PC-3 (cell line): ENCODE data around the gene TNRC18. TPM values are rescaled to one million over a fixed set of nuclear protein-coding genes. Genes with fewer than 3 reads are reported as not detected.
"Not testable (repeated sequence)": the region's sequence is repeated elsewhere in the genome, so short reads cannot be mapped to it uniquely, and the experiment has no call there.

Experiments used
- ATAC-seq: fragments of 200-7000 bp; cut with Tn5 transposase; 2 replicates; pipeline ENCODE4 v1.9.1; 2020; ENCODE audit warnings: mild to moderate bottlenecking, moderate library complexity
- BruUV-seq: library from RNA; stranded (reverse); fragments of 400-500 nt; replicated peaks from 2 replicates; lab custom pipeline; 2021; lab: Mats Ljungman, UMichigan
- CTCF ChIA-PET: fragments of 300-600 bp; sonication (Branson Sonifier 250); formaldehyde crosslinking; loops from one replicate; lab custom pipeline; 2022; ENCODE audit warnings: antibody characterized with exemption; lab: Charles Lee
- POLR2A ChIA-PET: fragments of 300-600 bp; sonication (Branson Sonifier 250); formaldehyde crosslinking; loops from one replicate; lab custom pipeline; 2022; ENCODE audit warnings: antibody characterized with exemption; ENCODE audit not compliant: unreplicated experiment; lab: Charles Lee
- DNase-seq: peaks from one replicate; pipeline ENCODE4 v3.0.0-alpha.2; 2015
- H2AFZ ChIP-seq: fragments of 300-600 bp; sonication (generic); 2 replicates; pipeline ENCODE4 v1.6.0; 2016; ENCODE audit warnings: antibody characterized with exemption, low read length
- H3F3A ChIP-seq: fragments of 300-600 bp; sonication (generic); one replicate; pipeline ENCODE4 v1.6.0; 2017; ENCODE audit warnings: antibody characterized with exemption, low read length, control low read depth, mild to moderate bottlenecking; ENCODE audit not compliant: unreplicated experiment
- H3K27ac ChIP-seq: fragments of 300-600 bp; sonication (generic); 2 replicates; pipeline ENCODE4 v1.5.1; 2016; ENCODE audit warnings: mild to moderate bottlenecking, low read length
- H3K27me3 ChIP-seq: fragments of 300-600 bp; sonication (generic); 2 replicates; pipeline ENCODE4 v1.6.1; 2016; ENCODE audit warnings: low read length, mixed read lengths
- H3K36me3 ChIP-seq: fragments of 300-600 bp; sonication (generic); 2 replicates; pipeline ENCODE4 v1.6.1; 2016; ENCODE audit warnings: low read depth, mixed run types, low read length, mixed read lengths
- H3K4me1 ChIP-seq: fragments of 300-600 bp; sonication (generic); 2 replicates; pipeline ENCODE4 v1.5.1; 2016; ENCODE audit warnings: low read length; ENCODE audit not compliant: insufficient read depth
- H3K4me2 ChIP-seq: fragments of 300-600 bp; sonication (generic); 2 replicates; pipeline ENCODE4 v1.6.0; 2016; ENCODE audit warnings: low read length
- H3K4me3 ChIP-seq: fragments of 300-600 bp; sonication (generic); 2 replicates; pipeline ENCODE4 v1.5.1; 2016; ENCODE audit warnings: mild to moderate bottlenecking, low read length, mixed read lengths
- H3K79me2 ChIP-seq: fragments of 300-600 bp; sonication (generic); 2 replicates; pipeline ENCODE4 v1.6.1; 2017; ENCODE audit warnings: low read length, mixed read lengths
- H3K9ac ChIP-seq: fragments of 300-600 bp; sonication (generic); 2 replicates; pipeline ENCODE4 v1.6.0; 2016; ENCODE audit warnings: mild to moderate bottlenecking, low read length
- H3K9me2 ChIP-seq: fragments of 300-600 bp; sonication (generic); replicated peaks from 2 replicates; pipeline ENCODE4 v1.6.1; 2016; ENCODE audit warnings: mixed run types, low read length, mixed read lengths
- H3K9me3 ChIP-seq: fragments of 300-600 bp; sonication (generic); 2 replicates; pipeline ENCODE4 v1.6.1; 2016; ENCODE audit warnings: low read length, mixed read lengths
- H4K20me1 ChIP-seq: fragments of 300-600 bp; sonication (generic); 2 replicates; pipeline ENCODE4 v1.6.1; 2016; ENCODE audit warnings: low read length, mixed read lengths
- CTCF ChIP-seq: fragments of 300-600 bp; sonication (generic); conservative IDR thresholded peaks from 2 replicates; pipeline ENCODE4 v1.5.1; 2017; ENCODE audit warnings: antibody characterized with exemption, low read depth, mild to moderate bottlenecking, low read length
- EZH2 ChIP-seq: fragments of 300-600 bp; sonication (generic); IDR thresholded peaks from one replicate; pipeline ENCODE4 v1.6.1; 2017; ENCODE audit warnings: antibody characterized with exemption, mild to moderate bottlenecking, low read length; ENCODE audit not compliant: unreplicated experiment
- EZH2phosphoT487 ChIP-seq: fragments of 300-600 bp; sonication (generic); IDR thresholded peaks from 2 replicates; pipeline ENCODE4 v1.6.1; 2018; ENCODE audit warnings: mild to moderate bottlenecking, antibody characterized with exemption, low read length, borderline replicate concordance
- intact Hi-C: fragments of 100-400 bp; cut with micrococcal nuclease; formaldehyde crosslinking; loops from 2 replicates; pipeline ENCODE4 v1.9.0; 2023
- total RNA-seq: library from RNA; depleted of rRNA; stranded (reverse); fragments of >200 nt; gene quantifications from 2 replicates; pipeline ENCODE4 v1.2.3, GENCODE V29; 2014

Gene TNRC18
- total RNA-seq, 1 experiment from 2014 or later = 26.8 TPM

DNA sequence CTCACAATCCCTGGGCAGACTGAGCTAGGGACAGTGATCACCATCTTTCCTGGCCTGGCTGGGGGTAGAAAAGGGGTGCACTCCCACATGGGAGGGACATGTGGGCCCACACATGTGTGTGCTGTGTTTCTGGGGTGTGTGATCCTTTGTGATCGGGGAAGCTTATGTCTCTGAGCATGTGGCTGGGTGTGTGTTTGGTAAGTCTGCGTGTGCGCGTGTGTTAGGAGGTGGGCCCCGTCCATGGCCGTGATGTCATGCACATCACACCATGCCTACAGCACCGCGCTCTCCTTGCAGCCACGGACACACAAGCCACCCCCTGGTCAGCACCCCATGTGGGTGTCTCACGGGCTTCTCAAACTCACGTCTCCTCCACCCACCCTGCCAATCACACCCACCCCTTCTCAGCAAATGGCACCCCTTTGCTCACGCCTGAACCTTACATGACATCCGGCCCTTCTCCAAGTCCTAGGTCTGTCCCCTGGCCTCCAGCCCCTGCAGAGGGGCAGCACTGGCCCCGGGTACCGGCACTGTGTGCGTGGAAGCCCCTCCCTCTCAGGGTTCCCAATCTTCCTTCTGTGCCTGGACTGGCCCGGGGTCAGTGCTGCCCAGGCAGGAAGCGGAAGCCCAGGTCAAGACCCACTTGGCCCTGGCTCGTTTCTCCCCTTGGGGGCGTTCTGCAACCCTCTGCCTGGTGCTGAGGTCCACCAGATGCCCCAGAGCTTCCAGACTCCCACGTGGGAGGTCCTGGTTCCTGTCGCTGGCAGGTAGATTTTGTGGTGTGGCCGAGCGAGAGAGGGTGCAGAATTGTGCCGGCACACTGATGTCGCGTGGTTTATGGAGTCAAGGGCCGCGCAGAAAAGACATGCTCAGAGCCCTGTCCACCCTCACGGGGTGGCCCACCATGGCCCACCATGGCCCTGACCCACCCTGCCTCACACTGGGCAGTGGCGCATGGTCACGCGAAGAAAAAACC, 128.3 kb downstream of the TNRC18 start:
- H3K27me3 ChIP-seq = no peaks in the 10 kb centered on the region
- no peaks in the 10 kb centered on the region; the same call in 1 of the 2 replicates for H3K4me1 ChIP-seq
- H2AFZ ChIP-seq = no peak overlapping the region
- intact Hi-C loops = no loop called here
- no peak overlapping the region for H3K9ac ChIP-seq
- ChIA-PET CTCF (no interaction called here), POLR2A (no interaction called here)
- H3K27ac ChIP-seq = no peak overlapping the region
- H3K79me2 ChIP-seq = no peaks in the 10 kb centered on the region
- no peak overlapping the region for H3K4me2 ChIP-seq
- no peaks in the 10 kb centered on the region for H3K9me2 ChIP-seq
- no peaks in the 10 kb centered on the region for H4K20me1 ChIP-seq
- no peak overlapping the region for H3K4me3 ChIP-seq
- H3K9me3 ChIP-seq = no peaks in the 10 kb centered on the region
- no peak for TF ChIP-seq CTCF
- TF ChIP-seq EZH2 = no peak
- TF ChIP-seq EZH2phosphoT487 = no peak
- no peak for DNase-seq
- ATAC-seq = no peak
- H3K36me3 ChIP-seq = no peaks in the 10 kb centered on the region
- H3F3A ChIP-seq = no peaks in the 10 kb centered on the region
- no TSS peak for BruUV-seq

DNA sequence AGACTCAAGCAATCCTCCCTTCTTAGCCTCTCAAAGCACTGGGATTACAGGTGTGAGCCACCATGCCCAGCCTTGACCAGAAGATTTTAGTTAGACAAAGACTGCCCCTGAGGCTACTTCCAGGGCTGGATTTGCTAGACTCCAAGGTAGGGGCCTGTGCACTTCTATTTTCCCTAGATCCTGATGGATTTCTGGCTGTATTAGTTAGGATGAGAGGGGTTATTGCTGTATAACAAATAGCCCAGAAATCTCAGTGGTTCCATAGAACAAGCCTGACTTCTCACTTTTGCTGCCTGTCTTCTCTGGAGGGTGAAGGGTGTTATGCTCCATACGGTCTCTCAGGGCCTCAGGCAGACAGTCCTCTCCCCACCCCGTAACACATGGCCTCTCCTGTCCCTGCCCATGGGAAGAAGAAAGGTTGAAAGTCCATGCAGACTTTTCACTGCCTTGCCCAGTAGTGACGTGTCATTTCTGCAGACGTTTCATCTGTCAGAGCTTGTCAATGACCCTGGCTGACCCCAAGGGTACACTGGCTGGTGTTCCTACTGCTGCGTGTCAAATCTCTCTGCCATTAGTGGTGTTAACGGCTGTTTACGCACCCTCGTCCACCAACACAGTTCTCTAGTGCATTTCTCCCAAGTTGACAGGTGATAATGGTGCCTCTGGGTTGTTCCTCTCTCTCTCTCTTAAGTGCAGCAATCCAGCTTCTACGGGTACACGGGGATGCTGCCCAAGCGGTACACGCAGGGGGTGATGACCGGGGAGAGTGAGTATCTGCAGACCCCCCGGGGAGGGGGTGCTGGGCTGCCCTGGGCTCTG, 129.3 kb downstream of the TNRC18 start:
- intact Hi-C loops = no loop called here
- BruUV-seq = no TSS peak

DNA sequence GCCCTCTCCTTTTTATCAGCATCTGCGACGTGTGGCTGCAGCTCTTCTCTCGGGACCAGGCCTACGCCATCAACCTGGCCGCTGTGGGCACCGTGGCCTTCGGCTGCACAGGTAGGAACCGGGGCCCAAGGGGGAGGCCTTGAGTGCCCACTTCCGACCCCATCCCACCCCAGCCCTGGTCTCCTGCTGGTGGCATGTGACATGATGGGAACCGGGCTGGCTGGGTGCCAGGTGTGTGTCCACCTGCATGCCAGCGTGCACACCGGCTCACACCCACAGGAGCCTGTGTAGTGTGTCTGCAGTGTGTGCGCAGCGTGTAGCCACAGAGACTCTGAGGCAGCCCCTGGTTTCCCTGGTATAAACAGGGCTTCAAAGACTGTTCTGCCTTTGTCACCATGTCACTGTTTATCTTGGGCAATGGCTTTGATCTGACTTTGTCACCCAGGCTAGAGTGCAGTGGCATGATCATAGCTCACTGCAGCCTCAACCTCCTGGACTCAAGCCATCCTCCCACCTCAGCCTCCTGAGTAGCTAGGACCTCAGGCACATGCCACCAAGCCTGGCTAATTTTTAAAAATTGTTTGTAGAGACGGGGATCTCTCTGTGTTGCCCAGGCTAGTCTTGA, 131.8 kb downstream of the TNRC18 start:
- ATAC-seq, H3K27me3 ChIP-seq, H3K9me2 ChIP-seq, H4K20me1 ChIP-seq, H3K4me1 ChIP-seq, H3K9me3 ChIP-seq, H3K36me3 ChIP-seq, H3F3A ChIP-seq, H3K4me3 ChIP-seq, POLR2A ChIA-PET, H3K4me2 ChIP-seq, H3K27ac ChIP-seq, H2AFZ ChIP-seq, H3K79me2 ChIP-seq, H3K9ac ChIP-seq, CTCF ChIA-PET, BruUV-seq, DNase-seq, intact Hi-C loops: not testable (repeated sequence)

More for the DNA sequence above, 129.3 kb downstream of the TNRC18 start:
- H3K4me2 ChIP-seq = no peak overlapping the region
- H3K27ac ChIP-seq = no peak overlapping the region
- POLR2A ChIA-PET = no interaction called here
- H3K79me2 ChIP-seq = no peaks in the 10 kb centered on the region
- H3K36me3 ChIP-seq = no peaks in the 10 kb centered on the region
- H3K4me3 ChIP-seq = no peak overlapping the region
- no peak overlapping the region for H3K9ac ChIP-seq
- no peaks in the 10 kb centered on the region; the same call in 1 of the 2 replicates for H3K4me1 ChIP-seq
- DNase-seq = no peak
- no peaks in the 10 kb centered on the region for H3K9me2 ChIP-seq
- H4K20me1 ChIP-seq = no peaks in the 10 kb centered on the region
- CTCF ChIA-PET = no interaction called here
- TF ChIP-seq EZH2 (no peak), CTCF (no peak), EZH2phosphoT487 (no peak)
- H2AFZ ChIP-seq = no peak overlapping the region
- no peak for ATAC-seq
- no peaks in the 10 kb centered on the region for H3K27me3 ChIP-seq
- no peaks in the 10 kb centered on the region for H3K9me3 ChIP-seq
- H3F3A ChIP-seq = no peaks in the 10 kb centered on the region
